Liver (tissue), 9 donors: ENCODE results near the gene BCKDHA. TPM values are rescaled to one million over a fixed set of nuclear protein-coding genes. Genes with fewer than 3 reads are reported as not detected.

Experiments used
- DNase-seq: peaks from one replicate; pipeline ENCODE4 v3.0.0-alpha.2; 2017; ENCODE audit warnings: low spot score
- H3K27ac ChIP-seq, 2 donors: one replicate each; pipeline ENCODE4 v1.7.0; 2013; ENCODE audit warnings: inconsistent platforms in 2 of 2, low read length in 2 of 2, control low read depth in 1 of 2, low read depth in 1 of 2, mild to moderate bottlenecking in 1 of 2
- H3K27me3 ChIP-seq, 4 donors: one replicate each; pipeline versions ENCODE4 v1.6.1 to v1.7.0; 2013; ENCODE audit warnings: low read length in 3 of 4, inconsistent platforms in 1 of 4, mild to moderate bottlenecking in 1 of 4, moderate library complexity in 1 of 4; ENCODE audit not compliant: control insufficient read depth in 4 of 4, insufficient read depth in 4 of 4
- H3K36me3 ChIP-seq, 4 donors: one replicate each; pipeline versions ENCODE4 v1.6.1 to v1.7.0; 2013; ENCODE audit warnings: low read length in 3 of 4, mild to moderate bottlenecking in 3 of 4, low read depth in 1 of 4, moderate library complexity in 1 of 4; ENCODE audit not compliant: control insufficient read depth in 4 of 4, insufficient read depth in 3 of 4
- H3K4me1 ChIP-seq, 4 donors: one replicate each; pipeline versions ENCODE4 v1.6.1 to v1.7.0; 2013; ENCODE audit warnings: low read length in 3 of 4, mild to moderate bottlenecking in 3 of 4, moderate library complexity in 1 of 4; ENCODE audit not compliant: control insufficient read depth in 4 of 4, insufficient read depth in 4 of 4
- H3K4me3 ChIP-seq, 3 donors: one replicate each; pipeline versions ENCODE4 v1.6.1 to v1.7.0; 2013; ENCODE audit warnings: low read length in 3 of 3, control low read depth in 1 of 3, low read depth in 1 of 3, mild to moderate bottlenecking in 1 of 3
- H3K9ac ChIP-seq, 2 donors: one replicate each; pipeline ENCODE4 v1.7.0; 2013; ENCODE audit warnings: low read length in 2 of 2, mild to moderate bottlenecking in 2 of 2, moderate library complexity in 2 of 2, control low read depth in 1 of 2, low read depth in 1 of 2
- H3K9me3 ChIP-seq, 4 donors: one replicate each; pipeline versions ENCODE4 v1.6.1 to v1.7.0; 2013; ENCODE audit warnings: low read length in 3 of 4; ENCODE audit not compliant: control insufficient read depth in 4 of 4
- ATF3 ChIP-seq: IDR thresholded peaks from 2 replicates; pipeline ENCODE4 v1.6.1; 2016; ENCODE audit warnings: antibody characterized with exemption
- EGR1 ChIP-seq, 2 donors: IDR thresholded peaks; 2 replicates each; pipeline ENCODE4 v1.6.1; 2016 to 2018; ENCODE audit warnings: antibody characterized with exemption in 2 of 2, low read depth in 2 of 2
- FOXA1 ChIP-seq: IDR thresholded peaks from 2 replicates; pipeline ENCODE4 v1.6.1; 2016; ENCODE audit warnings: antibody characterized with exemption
- FOXA2 ChIP-seq: IDR thresholded peaks from 2 replicates; pipeline ENCODE4 v1.6.1; 2016; ENCODE audit warnings: antibody characterized with exemption
- GABPA ChIP-seq, 2 donors: IDR thresholded peaks in 1 of 2; conservative IDR thresholded peaks in 1 of 2; 2 replicates each; pipeline ENCODE4 v1.6.1; 2016; ENCODE audit warnings: antibody characterized with exemption in 2 of 2, mild to moderate bottlenecking in 1 of 2, moderate library complexity in 1 of 2
- HNF4A ChIP-seq, 2 donors: conservative IDR thresholded peaks; 2 replicates each; pipeline ENCODE4 v1.6.1; 2016; ENCODE audit warnings: antibody characterized with exemption in 2 of 2, mild to moderate bottlenecking in 2 of 2
- HNF4G ChIP-seq: IDR thresholded peaks from 2 replicates; pipeline ENCODE4 v1.6.1; 2016; ENCODE audit warnings: antibody characterized with exemption
- JUND ChIP-seq, 2 donors: IDR thresholded peaks; 2 replicates each; pipeline ENCODE4 v1.6.1; 2016; ENCODE audit warnings: antibody characterized with exemption in 2 of 2
- MAX ChIP-seq: IDR thresholded peaks from 2 replicates; pipeline ENCODE4 v1.6.1; 2016; ENCODE audit warnings: antibody characterized with exemption
- NR2F2 ChIP-seq: IDR thresholded peaks from 2 replicates; pipeline ENCODE4 v1.6.1; 2016; ENCODE audit warnings: antibody characterized with exemption
- RAD21 ChIP-seq, 2 donors: IDR thresholded peaks; 2 replicates each; pipeline ENCODE4 v1.6.1; 2016; ENCODE audit warnings: antibody characterized with exemption in 2 of 2, mild to moderate bottlenecking in 2 of 2
- REST ChIP-seq: IDR thresholded peaks from 2 replicates; pipeline ENCODE4 v1.6.1; 2016; ENCODE audit warnings: antibody characterized with exemption, mild to moderate bottlenecking
- RXRA ChIP-seq, 2 donors: IDR thresholded peaks; 2 replicates each; pipeline ENCODE4 v1.6.1; 2017 to 2018; ENCODE audit warnings: antibody characterized with exemption in 2 of 2, mild to moderate bottlenecking in 1 of 2
- SP1 ChIP-seq: IDR thresholded peaks from 2 replicates; pipeline ENCODE4 v1.6.1; 2018; ENCODE audit warnings: antibody characterized with exemption, mild to moderate bottlenecking
- TAF1 ChIP-seq: conservative IDR thresholded peaks from 2 replicates; pipeline ENCODE4 v1.6.1; 2016; ENCODE audit warnings: antibody characterized with exemption, mild to moderate bottlenecking
- YY1 ChIP-seq: IDR thresholded peaks from 2 replicates; pipeline ENCODE4 v1.6.1; 2016; ENCODE audit warnings: antibody characterized with exemption, mild to moderate bottlenecking
- ZBTB33 ChIP-seq: IDR thresholded peaks from 2 replicates; pipeline ENCODE4 v1.6.1; 2016; ENCODE audit warnings: antibody characterized with exemption
- WGBS: extraction: QIAGEN DNeasy Blood & Tissue Kit; methylation state at CpG from one replicate; pipeline ENCODE4 v1.1.7; 2013; 5-methylcytosine and 5-hydroxymethylcytosine counted together
- polyA plus RNA-seq, 2 donors: library from polyadenylated mRNA; stranded (reverse) in 1 of 2; unstranded in 1 of 2; fragments of 200-250 nt in 1 of 2; fragments of >200 nt in 1 of 2; fragmentation: Nextera tagmentation in 1 of 2; extraction: Ambion mirVana in 1 of 2; gene quantifications; one replicate each; pipeline versions ENCODE4 v1.2.1 to v1.2.3, GENCODE V29; 2013 to 2015
- total RNA-seq, 2 donors: library from RNA; depleted of rRNA; stranded (reverse); fragments of >200 nt; gene quantifications; one replicate each; pipeline ENCODE4 v1.2.3, GENCODE V29; 2014
- TF ChIP-seq, protein P1 (sequence below): fragments of 150-350 bp; IDR thresholded peaks from 2 replicates; pipeline ENCODE4 v1.5.1; 2017; ENCODE audit warnings: improper control_type of control experiment, low read depth, low read length; ENCODE audit not compliant: missing input control
- donor health status: healthy.
- donor health status: healthy.
- donor health status: healthy.
- donor health status: healthy.
- donor health status: healthy.

BCKDHA gene
- total and polyA plus RNA-seq, 4 donors: 38.5 to 91.4 (median 63.7) TPM

- Histone ChIP-seq H3K36me3 (peaks cover 0 to 18% (median 6%) of the 10 kb centered on the region in 4 donors), H3K9ac (no peak overlapping the region), H3K4me1 (peaks cover 0 to 20% (median 15%) of the 10 kb centered on the region in 4 donors), H3K4me3 (no peak overlapping the region), H3K9me3 (no peaks in the 10 kb centered on the region), H3K27ac (no peak overlapping the region), H3K27me3 (no peaks in the 10 kb centered on the region)
- WGBS: 95% methylated on average over 18 of the region's 18 CpGs
- no peak for TF ChIP-seq ATF3
- TF ChIP-seq SP1: no peak
- no peak for TF ChIP-seq FOXA2
- TF ChIP-seq RXRA (IDR thresholded peaks at IDR 0.05): no peak
- TF ChIP-seq EGR1 (IDR thresholded peaks at IDR 0.05; ENCODE audit: low read depth in 2 of 2): no peak
- no peak for TF ChIP-seq NR2F2
- TF ChIP-seq ZBTB33: no peak
- TF ChIP-seq, protein P1, sequence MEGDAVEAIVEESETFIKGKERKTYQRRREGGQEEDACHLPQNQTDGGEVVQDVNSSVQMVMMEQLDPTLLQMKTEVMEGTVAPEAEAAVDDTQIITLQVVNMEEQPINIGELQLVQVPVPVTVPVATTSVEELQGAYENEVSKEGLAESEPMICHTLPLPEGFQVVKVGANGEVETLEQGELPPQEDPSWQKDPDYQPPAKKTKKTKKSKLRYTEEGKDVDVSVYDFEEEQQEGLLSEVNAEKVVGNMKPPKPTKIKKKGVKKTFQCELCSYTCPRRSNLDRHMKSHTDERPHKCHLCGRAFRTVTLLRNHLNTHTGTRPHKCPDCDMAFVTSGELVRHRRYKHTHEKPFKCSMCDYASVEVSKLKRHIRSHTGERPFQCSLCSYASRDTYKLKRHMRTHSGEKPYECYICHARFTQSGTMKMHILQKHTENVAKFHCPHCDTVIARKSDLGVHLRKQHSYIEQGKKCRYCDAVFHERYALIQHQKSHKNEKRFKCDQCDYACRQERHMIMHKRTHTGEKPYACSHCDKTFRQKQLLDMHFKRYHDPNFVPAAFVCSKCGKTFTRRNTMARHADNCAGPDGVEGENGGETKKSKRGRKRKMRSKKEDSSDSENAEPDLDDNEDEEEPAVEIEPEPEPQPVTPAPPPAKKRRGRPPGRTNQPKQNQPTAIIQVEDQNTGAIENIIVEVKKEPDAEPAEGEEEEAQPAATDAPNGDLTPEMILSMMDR: no peak
- no peak for TF ChIP-seq GABPA (IDR thresholded peaks at IDR 0.05 in 1 of 2, conservative IDR thresholded peaks at IDR 0.05 in 1 of 2)
- TF ChIP-seq HNF4G: no peak
- TF ChIP-seq MAX: no peak
- TF ChIP-seq TAF1: no peak
- TF ChIP-seq HNF4A (conservative IDR thresholded peaks at IDR 0.05): no peak
- no peak for TF ChIP-seq FOXA1
- no peak for TF ChIP-seq REST
- TF ChIP-seq YY1: no peak
- no peak for TF ChIP-seq RAD21 (IDR thresholded peaks at IDR 0.05)
- no peak for TF ChIP-seq JUND (IDR thresholded peaks at IDR 0.05)
- no peak for DNase-seq
Observed at GRCh38 chr19:41433171-41433570, 35.6 kb downstream of the BCKDHA start.
